GM18520 (cell line): ENCODE data around the gene SH3RF3.

Experiments
- ATAC-seq: cut with Tn5 transposase; IDR thresholded peaks from one replicate; pipeline ENCODE4 v1.9.1; 2021; ENCODE audit not compliant: unreplicated experiment

Gene SH3RF3

GRCh38 chr2:109138449-109138848 lies 9.4 kb downstream of the SH3RF3 start:
- ATAC-seq = no peak

- ATAC-seq = no peak
Measured at GRCh38 chr2:109139002-109139401, 10.0 kb downstream of the SH3RF3 start.

GRCh38 chr2:109139865-109140396 lies 10.9 kb downstream of the SH3RF3 start:
- ATAC-seq = no peak

GRCh38 chr2:109141006-109141600 lies 12.1 kb downstream of the SH3RF3 start:
- ATAC-seq = no peak

- ATAC-seq = no peak
Measured at GRCh38 chr2:109141727-109142283, 12.8 kb downstream of the SH3RF3 start.

- ATAC-seq = no peak
Measured at GRCh38 chr2:109142416-109143210, 13.6 kb downstream of the SH3RF3 start.

- ATAC-seq = peak; percentile 90
Measured at GRCh38 chr2:109143214-109144187, 14.5 kb downstream of the SH3RF3 start.

- peak; percentile 19 for ATAC-seq
Measured at GRCh38 chr2:109144271-109144670, 15.3 kb downstream of the SH3RF3 start.

GRCh38 chr2:109144721-109145120 lies 15.7 kb downstream of the SH3RF3 start:
- ATAC-seq = no peak

- no peak for ATAC-seq
Measured at GRCh38 chr2:109145286-109145685, 16.3 kb downstream of the SH3RF3 start.

GRCh38 chr2:109147405-109147804 lies 18.4 kb downstream of the SH3RF3 start:
- no peak for ATAC-seq

GRCh38 chr2:109148117-109148746 lies 19.2 kb downstream of the SH3RF3 start:
- ATAC-seq = no peak

GRCh38 chr2:109148991-109149645 lies 20.1 kb downstream of the SH3RF3 start:
- ATAC-seq = no peak

GRCh38 chr2:109150559-109150958 lies 21.6 kb downstream of the SH3RF3 start:
- ATAC-seq = no peak

- ATAC-seq = no peak
Measured at GRCh38 chr2:109151519-109151918, 22.5 kb downstream of the SH3RF3 start.

GRCh38 chr2:109153005-109153784 lies 24.2 kb downstream of the SH3RF3 start:
- ATAC-seq = no peak

GRCh38 chr2:109153807-109154206 lies 24.8 kb downstream of the SH3RF3 start:
- ATAC-seq = no peak

GRCh38 chr2:109154226-109154625 lies 25.2 kb downstream of the SH3RF3 start:
- ATAC-seq = no peak
